ENCODE measurements around the gene GRB2.
"Not testable (repeated sequence)": the region's sequence is repeated elsewhere in the genome, so short reads cannot be mapped to it uniquely, and the experiment has no call there.

The GRB2 gene

GRCh38 chr17:75383842-75384195, 21.7 kb downstream of the GRB2 start:
- Histone ChIP-seq H3K36me3 (no peaks in the 10 kb centered on the region; the same call in 1 of the 2 replicates), H3K9me3 (no peaks in the 10 kb centered on the region), H3K27me3 (no peaks in the 10 kb centered on the region), H3K4me3 (ENCODE audit: low read depth, low read length) (no peak overlapping the region), H3K4me1 (no peaks in the 10 kb centered on the region)
- no peak for TF ChIP-seq CTCF (IDR thresholded peaks at IDR 0.05; ENCODE audit: low read depth, low read length)
- no peak for DNase-seq

- peaks cover 13% of the 10 kb centered on the region; the same call in 1 of the 2 replicates for H3K36me3 ChIP-seq
- no peak for TF ChIP-seq CTCF (IDR thresholded peaks at IDR 0.05; ENCODE audit: low read depth, low read length)
Observed at GRCh38 chr17:75380750-75381149, 24.7 kb downstream of the GRB2 start.

GRCh38 chr17:75380315-75380714, 25.2 kb downstream of the GRB2 start:
- Histone ChIP-seq H3K4me3 (ENCODE audit: low read depth, low read length) (no peak overlapping the region), H3K36me3 (peaks cover 13% of the 10 kb centered on the region; the same call in 1 of the 2 replicates), H3K9me3 (no peaks in the 10 kb centered on the region), H3K27me3 (no peaks in the 10 kb centered on the region), H3K4me1 (no peaks in the 10 kb centered on the region)
- no peak for TF ChIP-seq CTCF (IDR thresholded peaks at IDR 0.05; ENCODE audit: low read depth, low read length)
- no peak for DNase-seq

More at GRCh38 chr17:75380750-75381149, 24.7 kb downstream of the GRB2 start:
- Histone ChIP-seq H3K9me3 (no peaks in the 10 kb centered on the region), H3K4me3 (ENCODE audit: low read depth, low read length) (no peak overlapping the region), H3K27me3 (no peaks in the 10 kb centered on the region), H3K4me1 (no peaks in the 10 kb centered on the region)
- DNase-seq = no peak

GRCh38 chr17:75379426-75379825, 26.1 kb downstream of the GRB2 start:
- H3K4me1 ChIP-seq, H3K9me3 ChIP-seq: not testable (repeated sequence)
- peaks cover 13% of the 10 kb centered on the region for H3K36me3 ChIP-seq

GRCh38 chr17:75373280-75373679, 32.2 kb downstream of the GRB2 start:
- Histone ChIP-seq H3K36me3 (peaks cover 13% of the 10 kb centered on the region), H3K4me3 (ENCODE audit: low read depth, low read length) (no peak overlapping the region), H3K4me1 (peaks cover 3% of the 10 kb centered on the region; the same call in 1 of the 2 replicates), H3K9me3 (no peaks in the 10 kb centered on the region), H3K27me3 (no peaks in the 10 kb centered on the region)
- no peak for DNase-seq
- TF ChIP-seq CTCF (IDR thresholded peaks at IDR 0.05; ENCODE audit: low read depth, low read length) = no peak

More at GRCh38 chr17:75379426-75379825, 26.1 kb downstream of the GRB2 start:
- not testable (repeated sequence) for H3K27me3 ChIP-seq; H3K4me3 ChIP-seq (ENCODE audit: low read depth, low read length); DNase-seq

GRCh38 chr17:75371981-75372380, 33.5 kb downstream of the GRB2 start:
- H3K4me1 ChIP-seq = peaks cover 3% of the 10 kb centered on the region; the same call in 1 of the 2 replicates
- DNase-seq = no peak
- TF ChIP-seq CTCF (IDR thresholded peaks at IDR 0.05; ENCODE audit: low read depth, low read length) = no peak
- peaks cover 6% of the 10 kb centered on the region for H3K36me3 ChIP-seq
- H3K27me3 ChIP-seq = no peaks in the 10 kb centered on the region
- H3K4me3 ChIP-seq (ENCODE audit: low read depth, low read length) = no peak overlapping the region
- H3K9me3 ChIP-seq = no peaks in the 10 kb centered on the region

GRCh38 chr17:75371339-75371738, 34.1 kb downstream of the GRB2 start:
- no peak overlapping the region for H3K4me3 ChIP-seq (ENCODE audit: low read depth, low read length)

More at GRCh38 chr17:75371339-75371738, 34.1 kb downstream of the GRB2 start:
- Histone ChIP-seq H3K27me3 (no peaks in the 10 kb centered on the region), H3K36me3 (peaks cover 3% of the 10 kb centered on the region; the same call in 1 of the 2 replicates), H3K9me3 (no peaks in the 10 kb centered on the region), H3K4me1 (peaks cover 3% of the 10 kb centered on the region; the same call in 1 of the 2 replicates)
- DNase-seq = no peak
- no peak for TF ChIP-seq CTCF (IDR thresholded peaks at IDR 0.05; ENCODE audit: low read depth, low read length)

Measured in BE2C (cell line).